Coronary artery (tissue), 2 donors: ENCODE measurements around the gene GPR34.
A peak's percentile ranks its signal among the peaks of the same experiment; 100 is the strongest.
"Not testable (repeated sequence)": the region's sequence is repeated elsewhere in the genome, so short reads cannot be mapped to it uniquely, and the experiment has no call there.

ENCODE experiments used
- DNase-seq: peaks from one replicate; pipeline ENCODE4 v3.0.0-alpha.2; 2017; ENCODE audit warnings: low spot score
- H3K27ac ChIP-seq, 2 donors: fragments of 200-600 bp; sonication (generic); one replicate each; pipeline ENCODE4 v1.5.1; 2016 to 2019
- H3K4me3 ChIP-seq: fragments of 200-600 bp; sonication (generic); 2 replicates; pipeline ENCODE4 v1.5.1; 2016; ENCODE audit warnings: mild to moderate bottlenecking, moderate library complexity
- CTCF ChIP-seq: fragments of 200-600 bp; sonication (generic); IDR thresholded peaks from one replicate; pipeline ENCODE4 v1.5.1; 2019; ENCODE audit warnings: antibody characterized with exemption

Gene GPR34

GRCh38 chrX:41664908-41665307 lies 23.9 kb upstream of the GPR34 start:
- H3K27ac ChIP-seq = no peak overlapping the region
- no peak for DNase-seq
- no peak overlapping the region for H3K4me3 ChIP-seq
- TF ChIP-seq CTCF = no peak

- TF ChIP-seq CTCF = no peak
- no peak for DNase-seq
- peak overlapping the region; percentile 3 to 9 for H3K27ac ChIP-seq
- H3K4me3 ChIP-seq = no peak overlapping the region
Measured at GRCh38 chrX:41665686-41666085, 23.1 kb upstream of the GPR34 start.

DNA sequence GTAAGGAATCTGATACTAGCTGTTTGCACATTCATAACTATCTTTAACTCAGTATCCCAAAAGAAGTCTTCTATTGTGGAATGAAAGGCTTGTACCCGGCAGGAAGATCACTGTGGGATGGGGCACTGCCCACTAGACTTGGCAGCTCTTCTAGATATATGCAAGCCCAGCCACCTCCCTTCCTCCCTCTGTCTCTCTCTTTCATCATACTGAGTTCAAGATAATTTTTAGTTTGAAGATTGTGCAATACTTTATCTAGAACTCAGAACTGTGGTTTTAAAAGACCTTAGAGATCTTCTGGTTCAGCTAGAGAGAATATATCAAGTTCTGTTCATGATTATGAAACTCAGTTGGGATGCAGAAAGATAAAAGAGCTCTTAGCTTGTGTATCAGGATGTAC lies 22.5 kb upstream of the GPR34 start:
- DNase-seq = no peak
- no peak for TF ChIP-seq CTCF
- Histone ChIP-seq H3K4me3 (no peak overlapping the region), H3K27ac (peak overlapping the region in 1 of 2 donors; percentile 3)

- TF ChIP-seq CTCF = no peak
- DNase-seq = no peak
- Histone ChIP-seq H3K4me3 (no peak overlapping the region), H3K27ac (no peak overlapping the region)
Measured at GRCh38 chrX:41667631-41668030, 21.1 kb upstream of the GPR34 start.

DNA sequence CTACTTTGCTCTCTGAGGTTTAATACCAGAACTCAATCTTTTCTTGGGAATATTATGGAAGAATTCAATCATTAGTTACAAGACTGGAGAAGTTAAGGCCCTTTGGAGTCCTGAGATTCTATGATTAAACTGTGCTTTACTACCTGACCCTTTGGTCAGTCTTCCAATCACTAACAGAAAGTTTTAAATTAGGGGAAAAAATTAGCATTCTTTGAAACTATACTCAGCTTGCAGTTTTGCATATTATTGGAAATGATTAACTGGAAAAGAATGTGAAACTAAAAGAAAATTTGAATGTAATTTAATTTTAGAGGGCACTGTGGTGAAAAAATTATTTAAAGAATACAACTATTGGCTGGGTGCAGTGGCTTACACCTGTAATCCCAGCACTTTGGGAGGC lies 18.7 kb upstream of the GPR34 start:
- TF ChIP-seq CTCF = no peak
- no peak for DNase-seq
- Histone ChIP-seq H3K27ac (no peak overlapping the region), H3K4me3 (no peak overlapping the region)

DNA sequence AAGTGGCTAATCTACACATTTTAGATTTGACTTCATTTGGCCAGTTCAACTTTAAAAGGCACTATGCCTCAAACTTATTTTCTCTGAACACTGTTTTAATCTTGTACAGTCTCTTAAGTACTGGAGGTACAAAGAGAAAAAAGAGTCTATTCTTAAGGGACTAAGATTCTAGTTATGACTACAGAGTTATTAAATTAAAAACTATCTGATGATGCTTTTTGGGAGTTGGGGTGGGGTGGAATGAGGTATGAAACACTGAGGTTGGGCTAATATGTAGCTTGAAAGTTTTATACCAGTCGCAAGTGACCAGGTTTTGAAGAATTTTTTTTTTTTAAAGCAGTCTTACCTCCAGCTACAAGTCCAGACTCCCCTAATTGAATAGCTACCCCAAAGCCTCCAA lies 17.7 kb upstream of the GPR34 start:
- Histone ChIP-seq H3K27ac (no peak overlapping the region), H3K4me3 (no peak overlapping the region)
- DNase-seq = no peak
- TF ChIP-seq CTCF = no peak

GRCh38 chrX:41672643-41673042 lies 16.1 kb upstream of the GPR34 start:
- Histone ChIP-seq H3K27ac (no peak overlapping the region), H3K4me3 (no peak overlapping the region)
- no peak for TF ChIP-seq CTCF
- no peak for DNase-seq

GRCh38 chrX:41676361-41676760 lies 12.4 kb upstream of the GPR34 start:
- H3K27ac ChIP-seq, DNase-seq, H3K4me3 ChIP-seq: not testable (repeated sequence)
